Measurements from ENCODE around the gene ING3.
A peak's percentile ranks its signal among the peaks of the same experiment; 100 is the strongest.

Gene ING3

GRCh38 chr7:120994512-120995410 is 44.2 kb downstream of the ING3 start:
- Histone ChIP-seq H4K20me1 (ENCODE audit: insufficient read depth) (no peaks in the 10 kb centered on the region), H3K4me3 (IDR thresholded peaks at IDR 0.05; ENCODE audit: insufficient read depth, low read depth, low read length) (no peak overlapping the region), H3K4me2 (peak overlapping the region; percentile 53; the same call in 1 of the 2 replicates), H3K9ac (no peak overlapping the region), H3K79me2 (ENCODE audit: insufficient read depth, low read depth) (no peaks in the 10 kb centered on the region), H3K27ac (no peak overlapping the region), H2AFZ (ENCODE audit: low read depth) (no peak overlapping the region), H3K36me3 (ENCODE audit: insufficient read depth) (no peaks in the 10 kb centered on the region), H3K27me3 (ENCODE audit: insufficient read depth, low read depth) (no peaks in the 10 kb centered on the region), H3K4me1 (ENCODE audit: low read depth, poor library complexity, severe bottlenecking) (peaks cover 95% of the 10 kb centered on the region)
- TF ChIP-seq CTCF (conservative IDR thresholded peaks at IDR 0.05; ENCODE audit: low read depth, low read length), result no peak

- Histone ChIP-seq H4K20me1 (ENCODE audit: insufficient read depth) (no peaks in the 10 kb centered on the region), H3K27me3 (ENCODE audit: insufficient read depth, low read depth) (no peaks in the 10 kb centered on the region), H3K4me1 (ENCODE audit: low read depth, poor library complexity, severe bottlenecking) (peaks cover 95% of the 10 kb centered on the region), H3K9ac (no peak overlapping the region), H3K4me3 (IDR thresholded peaks at IDR 0.05; ENCODE audit: insufficient read depth, low read depth, low read length) (no peak overlapping the region), H3K27ac (0 out of 2 replicates have a peak overlapping the region, but pooled peaks have one; percentile 41), H3K36me3 (ENCODE audit: insufficient read depth) (no peaks in the 10 kb centered on the region), H3K79me2 (ENCODE audit: insufficient read depth, low read depth) (no peaks in the 10 kb centered on the region), H3K4me2 (peak overlapping the region; percentile 53; the same call in 1 of the 2 replicates), H2AFZ (ENCODE audit: low read depth) (no peak overlapping the region)
- no peak for TF ChIP-seq CTCF (conservative IDR thresholded peaks at IDR 0.05; ENCODE audit: low read depth, low read length)
Measured at GRCh38 chr7:120995654-120996053, 45.1 kb downstream of the ING3 start.

GRCh38 chr7:120996333-120996987 is 45.9 kb downstream of the ING3 start:
- peak overlapping the region; percentile 53 for H3K4me2 ChIP-seq
- no peak overlapping the region for H3K4me3 ChIP-seq (IDR thresholded peaks at IDR 0.05; ENCODE audit: insufficient read depth, low read depth, low read length)
- no peaks in the 10 kb centered on the region for H3K79me2 ChIP-seq (ENCODE audit: insufficient read depth, low read depth)
- H3K27me3 ChIP-seq (ENCODE audit: insufficient read depth, low read depth), result no peaks in the 10 kb centered on the region
- no peak overlapping the region for H2AFZ ChIP-seq (ENCODE audit: low read depth)
- peak overlapping the region; percentile 41; the same call in 1 of the 2 replicates for H3K27ac ChIP-seq
- H3K36me3 ChIP-seq (ENCODE audit: insufficient read depth), result no peaks in the 10 kb centered on the region
- no peak overlapping the region for H3K9ac ChIP-seq
- no peaks in the 10 kb centered on the region for H4K20me1 ChIP-seq (ENCODE audit: insufficient read depth)
- peaks cover 87% of the 10 kb centered on the region for H3K4me1 ChIP-seq (ENCODE audit: low read depth, poor library complexity, severe bottlenecking)
- no peak for TF ChIP-seq CTCF (conservative IDR thresholded peaks at IDR 0.05; ENCODE audit: low read depth, low read length)

- Histone ChIP-seq H3K36me3 (ENCODE audit: insufficient read depth) (no peaks in the 10 kb centered on the region), H3K4me2 (peak overlapping the region; percentile 53), H3K27ac (peak overlapping the region; percentile 41), H3K4me3 (IDR thresholded peaks at IDR 0.05; ENCODE audit: insufficient read depth, low read depth, low read length) (no peak overlapping the region), H2AFZ (ENCODE audit: low read depth) (no peak overlapping the region), H3K79me2 (ENCODE audit: insufficient read depth, low read depth) (no peaks in the 10 kb centered on the region), H3K27me3 (ENCODE audit: insufficient read depth, low read depth) (no peaks in the 10 kb centered on the region), H3K9ac (no peak overlapping the region), H3K4me1 (ENCODE audit: low read depth, poor library complexity, severe bottlenecking) (peaks cover 82% of the 10 kb centered on the region), H4K20me1 (ENCODE audit: insufficient read depth) (no peaks in the 10 kb centered on the region)
- no peak for TF ChIP-seq CTCF (conservative IDR thresholded peaks at IDR 0.05; ENCODE audit: low read depth, low read length)
Measured at GRCh38 chr7:120996988-120997345, 46.4 kb downstream of the ING3 start.

All from KMS-11 (cell line).